DOHH2 (cell line): ENCODE data around the gene EPN2.

Experiments used
- EZH2phosphoT487 ChIP-seq: fragments of 200-600 bp; sonication (generic); IDR thresholded peaks from 2 replicates; pipeline ENCODE4 v1.6.1; 2017; ENCODE audit warnings: borderline replicate concordance, mild to moderate bottlenecking, antibody characterized with exemption, low read length, moderate library complexity, mixed read lengths
- TF ChIP-seq, protein P1 (sequence below): fragments of 200-600 bp; sonication (generic); IDR thresholded peaks from one replicate; pipeline ENCODE4 v1.5.1; 2014; ENCODE audit warnings: antibody characterized with exemption, mild to moderate bottlenecking, low read depth, low read length; ENCODE audit not compliant: poor library complexity, severe bottlenecking

DNA sequence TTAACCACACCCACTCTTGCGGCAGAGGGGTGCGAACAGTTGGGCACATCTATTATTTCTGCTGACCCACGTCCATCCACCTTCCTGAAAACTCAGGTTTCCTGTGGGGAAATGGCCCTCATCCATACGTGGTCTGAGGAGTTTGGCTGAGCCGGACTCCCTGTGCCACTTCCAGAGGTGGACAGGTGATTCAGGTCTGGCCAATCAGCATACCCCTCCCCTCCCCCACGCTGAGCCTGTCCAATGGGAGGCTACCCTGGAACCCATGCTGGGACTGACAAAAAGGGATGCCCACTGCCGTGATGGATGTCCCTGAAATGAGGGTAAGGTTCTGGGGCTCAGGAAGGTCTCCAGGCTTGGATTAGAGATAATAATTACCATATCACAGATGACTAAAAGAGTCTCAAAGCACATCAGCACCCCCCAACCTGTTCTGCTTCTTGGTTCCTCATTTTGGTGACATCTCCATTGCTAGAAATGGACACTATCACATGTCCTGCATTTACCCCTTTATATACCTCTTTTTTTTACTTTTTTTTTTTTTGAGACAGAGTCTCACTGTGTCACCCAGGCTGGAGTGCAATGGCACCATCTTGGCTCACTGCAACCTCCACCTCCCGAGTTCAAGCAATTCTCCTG lies 135.8 kb downstream of the EPN2 start:
- TF ChIP-seq, protein P1, sequence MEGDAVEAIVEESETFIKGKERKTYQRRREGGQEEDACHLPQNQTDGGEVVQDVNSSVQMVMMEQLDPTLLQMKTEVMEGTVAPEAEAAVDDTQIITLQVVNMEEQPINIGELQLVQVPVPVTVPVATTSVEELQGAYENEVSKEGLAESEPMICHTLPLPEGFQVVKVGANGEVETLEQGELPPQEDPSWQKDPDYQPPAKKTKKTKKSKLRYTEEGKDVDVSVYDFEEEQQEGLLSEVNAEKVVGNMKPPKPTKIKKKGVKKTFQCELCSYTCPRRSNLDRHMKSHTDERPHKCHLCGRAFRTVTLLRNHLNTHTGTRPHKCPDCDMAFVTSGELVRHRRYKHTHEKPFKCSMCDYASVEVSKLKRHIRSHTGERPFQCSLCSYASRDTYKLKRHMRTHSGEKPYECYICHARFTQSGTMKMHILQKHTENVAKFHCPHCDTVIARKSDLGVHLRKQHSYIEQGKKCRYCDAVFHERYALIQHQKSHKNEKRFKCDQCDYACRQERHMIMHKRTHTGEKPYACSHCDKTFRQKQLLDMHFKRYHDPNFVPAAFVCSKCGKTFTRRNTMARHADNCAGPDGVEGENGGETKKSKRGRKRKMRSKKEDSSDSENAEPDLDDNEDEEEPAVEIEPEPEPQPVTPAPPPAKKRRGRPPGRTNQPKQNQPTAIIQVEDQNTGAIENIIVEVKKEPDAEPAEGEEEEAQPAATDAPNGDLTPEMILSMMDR = no peak
- no peak for TF ChIP-seq EZH2phosphoT487
